ENCODE results near the gene OR11G2.
"Not testable (repeated sequence)": the region's sequence is repeated elsewhere in the genome, so short reads cannot be mapped to it uniquely, and the experiment has no call there.

OR11G2 gene

GRCh38 chr14:20228681-20229080 lies 38.0 kb downstream of the OR11G2 start, which contains the start of gene OR11H7:
TSS of gene OR11H7 (plus strand) at chr14:20228981.
- DNase-seq = no peak

- not testable (repeated sequence) for DNase-seq
These were observed 44.7 kb downstream of the OR11G2 start for GRCh38 chr14:20235415-20235814.

DNA sequence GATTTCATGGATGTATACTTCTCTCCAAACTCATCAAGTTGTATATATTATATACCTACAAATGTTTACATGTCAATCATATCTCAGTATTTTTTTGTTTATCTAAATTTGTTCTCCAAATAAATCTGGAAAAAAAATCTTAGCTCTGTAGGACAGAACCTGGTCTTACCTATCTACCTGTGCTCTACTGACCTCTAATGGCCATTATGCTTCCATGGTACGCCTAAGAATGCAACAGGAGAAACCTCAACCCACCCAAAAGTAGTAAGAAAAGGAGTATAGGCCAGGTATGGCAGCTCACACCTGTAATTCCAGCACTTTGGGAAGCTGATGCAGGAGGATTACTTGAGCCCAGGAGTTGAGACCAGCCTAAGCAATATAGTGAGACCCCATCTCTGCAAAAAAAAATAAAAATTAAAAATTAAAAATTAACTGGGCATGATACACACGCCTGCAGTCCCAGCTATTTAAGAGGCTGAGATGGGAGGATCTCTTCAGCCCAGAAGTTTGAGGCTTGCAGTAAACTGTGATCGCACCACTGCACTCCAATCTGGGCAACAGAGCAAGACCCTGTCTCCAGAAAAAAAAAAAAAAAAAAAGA lies 57.0 kb downstream of the OR11G2 start:
- DNase-seq = no peak
